Epithelial cell of esophagus (primary cell): ENCODE measurements around the gene LAPTM5.
A peak's percentile ranks its signal among the peaks of the same experiment; 100 is the strongest.

Experiments
- DNase-seq: peaks from one replicate; pipeline ENCODE4 v3.0.0; 2010; ENCODE audit warnings: low read depth
- H3K4me3 ChIP-seq: 2 replicates; pipeline ENCODE4 v1.5.1; 2011; ENCODE audit warnings: mild to moderate bottlenecking, low read length, control low read depth
- TF ChIP-seq, protein P1 (sequence below): IDR thresholded peaks from 2 replicates; pipeline ENCODE4 v1.5.1; 2011; ENCODE audit warnings: low read depth, mild to moderate bottlenecking, low read length, control low read depth, inconsistent platforms; ENCODE audit not compliant: insufficient read depth; ENCODE audit errors: missing control alignments

Gene LAPTM5

DNA sequence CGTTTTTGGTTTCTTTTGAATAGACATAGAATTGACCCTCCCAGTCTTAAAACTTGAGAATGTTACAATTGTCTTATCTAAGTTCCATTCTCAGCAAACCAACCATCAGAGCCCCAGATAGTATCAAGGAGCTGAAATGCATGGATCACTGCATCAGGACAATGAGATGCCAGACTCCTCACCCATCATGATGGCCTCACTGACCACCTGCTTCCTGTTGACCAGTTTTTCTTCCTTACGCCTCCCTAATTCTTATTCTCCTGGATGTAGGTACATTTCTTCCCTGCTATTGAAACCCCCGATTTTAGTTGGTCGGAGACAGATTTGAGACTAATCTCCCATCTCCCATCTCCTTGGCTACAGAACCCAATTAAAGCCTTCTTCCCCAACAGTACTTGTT, 51.9 kb downstream of the LAPTM5 start:
- TF ChIP-seq, protein P1, sequence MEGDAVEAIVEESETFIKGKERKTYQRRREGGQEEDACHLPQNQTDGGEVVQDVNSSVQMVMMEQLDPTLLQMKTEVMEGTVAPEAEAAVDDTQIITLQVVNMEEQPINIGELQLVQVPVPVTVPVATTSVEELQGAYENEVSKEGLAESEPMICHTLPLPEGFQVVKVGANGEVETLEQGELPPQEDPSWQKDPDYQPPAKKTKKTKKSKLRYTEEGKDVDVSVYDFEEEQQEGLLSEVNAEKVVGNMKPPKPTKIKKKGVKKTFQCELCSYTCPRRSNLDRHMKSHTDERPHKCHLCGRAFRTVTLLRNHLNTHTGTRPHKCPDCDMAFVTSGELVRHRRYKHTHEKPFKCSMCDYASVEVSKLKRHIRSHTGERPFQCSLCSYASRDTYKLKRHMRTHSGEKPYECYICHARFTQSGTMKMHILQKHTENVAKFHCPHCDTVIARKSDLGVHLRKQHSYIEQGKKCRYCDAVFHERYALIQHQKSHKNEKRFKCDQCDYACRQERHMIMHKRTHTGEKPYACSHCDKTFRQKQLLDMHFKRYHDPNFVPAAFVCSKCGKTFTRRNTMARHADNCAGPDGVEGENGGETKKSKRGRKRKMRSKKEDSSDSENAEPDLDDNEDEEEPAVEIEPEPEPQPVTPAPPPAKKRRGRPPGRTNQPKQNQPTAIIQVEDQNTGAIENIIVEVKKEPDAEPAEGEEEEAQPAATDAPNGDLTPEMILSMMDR = no peak
- H3K4me3 ChIP-seq = no peak overlapping the region
- DNase-seq = no peak

DNA sequence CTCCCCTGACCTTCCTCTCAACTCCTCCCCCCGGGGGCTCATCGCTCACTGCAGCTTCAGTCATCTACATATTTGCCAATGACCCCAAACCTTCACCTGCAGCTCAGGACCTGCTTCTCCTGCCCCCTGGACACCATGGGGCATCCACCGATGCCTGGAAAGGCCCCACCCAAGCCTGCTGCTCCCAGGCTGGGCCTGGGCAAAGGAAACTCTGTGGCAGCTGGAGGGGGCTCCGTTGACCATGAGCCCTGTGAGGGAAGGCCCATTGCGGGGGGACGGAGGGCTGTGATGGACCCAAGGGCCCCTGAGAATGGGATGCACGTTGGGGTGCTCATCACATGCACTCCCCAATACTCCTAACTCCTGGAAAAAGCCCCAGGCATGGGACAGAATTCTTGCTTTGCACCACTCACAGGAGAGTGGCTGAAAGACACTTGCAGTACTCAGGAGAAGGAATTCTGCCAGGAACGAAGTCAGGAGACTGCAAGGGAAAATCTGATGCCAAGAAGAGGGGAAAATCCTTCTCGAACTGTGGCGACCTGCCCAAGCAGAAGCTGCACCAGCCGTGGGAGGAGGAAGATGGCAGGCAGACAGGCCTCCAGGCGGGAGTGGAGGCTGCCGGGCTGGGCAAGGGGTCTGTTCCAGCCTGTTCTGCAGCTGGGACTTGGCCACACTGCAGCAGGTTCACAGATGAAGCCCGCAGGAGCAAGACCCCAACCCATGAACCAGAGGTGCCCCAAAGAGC, 52.6 kb downstream of the LAPTM5 start:
- H3K4me3 ChIP-seq = no peak overlapping the region
- TF ChIP-seq, protein P1 = no peak
- no peak for DNase-seq

DNA sequence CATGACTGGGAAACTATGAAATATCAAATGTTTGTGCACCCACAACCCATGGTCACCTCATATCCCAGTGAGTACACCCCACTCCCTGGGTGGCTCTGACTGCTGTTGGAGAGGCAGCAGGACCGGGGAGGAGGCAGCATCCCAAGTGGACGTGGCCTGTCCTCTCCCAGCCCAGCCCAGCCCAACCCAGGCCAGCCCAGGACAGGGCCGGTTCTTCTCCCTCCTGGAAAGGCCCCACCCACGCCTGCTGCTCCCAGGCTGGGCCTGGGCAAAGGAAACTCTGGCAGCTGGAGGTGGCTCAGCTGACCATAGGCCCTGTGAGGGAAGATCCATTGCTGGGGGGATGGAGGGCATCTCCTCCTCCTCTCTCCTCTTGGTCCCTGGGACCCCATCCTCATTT, 53.3 kb downstream of the LAPTM5 start:
- TF ChIP-seq, protein P1 = no peak
- H3K4me3 ChIP-seq = no peak overlapping the region
- peak; percentile 32 for DNase-seq

DNA sequence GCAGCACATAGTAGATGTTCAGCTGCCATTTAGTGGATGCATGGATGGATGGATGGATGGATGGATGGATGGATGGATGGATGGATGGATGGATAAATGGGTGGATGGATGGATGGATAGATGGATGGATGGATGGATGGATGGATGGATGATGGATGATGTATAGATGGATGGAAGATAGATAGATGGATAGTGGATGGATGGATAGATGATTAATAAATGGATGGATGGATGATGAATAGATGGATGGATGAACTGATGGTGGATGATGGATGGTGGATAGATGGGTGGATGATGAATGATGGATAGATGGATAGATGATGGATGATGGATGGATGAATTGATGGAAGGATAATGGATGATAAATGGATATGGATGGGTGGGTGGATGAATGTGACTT, 54.8 kb downstream of the LAPTM5 start:
- no peak overlapping the region for H3K4me3 ChIP-seq
- TF ChIP-seq, protein P1 = no peak
- no peak for DNase-seq

DNA sequence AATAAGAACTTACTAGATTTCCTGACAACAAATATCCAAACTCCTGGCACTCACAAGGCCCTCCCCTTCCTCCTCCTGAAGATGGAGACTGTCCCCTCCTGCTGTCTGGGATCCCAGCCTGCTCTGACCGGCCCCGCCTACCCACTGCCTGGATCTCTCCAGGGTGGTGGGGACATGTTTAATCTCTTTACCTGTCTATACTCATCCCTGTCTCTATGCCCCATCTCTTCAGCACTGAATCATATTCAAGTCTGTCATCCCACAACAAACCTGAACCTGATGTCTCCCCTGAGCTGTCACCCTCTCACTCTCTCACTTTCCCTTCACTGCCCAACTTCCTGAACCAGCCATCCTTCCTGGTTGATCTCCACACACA, 56.3 kb downstream of the LAPTM5 start:
- peak; percentile 66 for DNase-seq
- TF ChIP-seq, protein P1 = no peak
- H3K4me3 ChIP-seq = no peak overlapping the region

DNA sequence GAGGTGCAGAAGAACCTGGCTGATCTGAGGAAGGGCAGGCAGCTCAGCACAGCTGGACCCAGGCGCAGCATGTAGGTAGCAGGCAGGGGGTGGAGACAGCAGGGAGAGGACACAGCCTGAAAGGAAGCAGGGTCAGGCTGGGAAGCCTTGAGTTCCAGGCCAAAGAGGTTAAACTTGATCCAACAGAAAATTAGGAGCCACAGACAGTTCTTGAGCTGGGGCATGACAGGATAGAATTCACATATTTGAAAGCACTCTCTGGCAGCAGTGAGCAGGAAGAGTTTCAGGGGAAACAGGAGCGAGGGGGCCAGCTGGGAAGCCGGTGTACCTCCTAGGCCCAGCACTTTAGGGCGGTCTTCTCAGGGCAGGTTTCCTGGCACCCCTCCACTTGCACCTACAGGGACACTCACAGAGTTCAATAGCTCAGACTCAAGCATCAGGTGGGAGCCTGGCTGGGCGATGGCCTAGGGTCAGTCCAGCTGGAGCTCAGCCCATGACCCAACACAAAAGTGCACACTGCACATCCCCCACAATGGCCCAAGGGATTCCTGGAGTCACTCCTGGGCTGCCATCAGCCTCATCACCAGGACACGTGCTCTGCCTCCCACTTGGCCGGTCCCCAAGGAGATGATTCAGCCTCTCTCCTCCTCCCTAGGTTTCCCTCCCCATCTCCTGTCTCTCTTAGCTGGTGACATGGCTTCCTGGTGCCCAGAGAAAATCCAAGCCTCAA, 56.9 kb downstream of the LAPTM5 start:
- TF ChIP-seq, protein P1 = no peak
- DNase-seq = peak; percentile 69
- no peak overlapping the region for H3K4me3 ChIP-seq
